ENCODE results near the gene KDM5A.
"Not testable (repeated sequence)": the region's sequence is repeated elsewhere in the genome, so short reads cannot be mapped to it uniquely, and the experiment has no call there.

KDM5A gene

DNA sequence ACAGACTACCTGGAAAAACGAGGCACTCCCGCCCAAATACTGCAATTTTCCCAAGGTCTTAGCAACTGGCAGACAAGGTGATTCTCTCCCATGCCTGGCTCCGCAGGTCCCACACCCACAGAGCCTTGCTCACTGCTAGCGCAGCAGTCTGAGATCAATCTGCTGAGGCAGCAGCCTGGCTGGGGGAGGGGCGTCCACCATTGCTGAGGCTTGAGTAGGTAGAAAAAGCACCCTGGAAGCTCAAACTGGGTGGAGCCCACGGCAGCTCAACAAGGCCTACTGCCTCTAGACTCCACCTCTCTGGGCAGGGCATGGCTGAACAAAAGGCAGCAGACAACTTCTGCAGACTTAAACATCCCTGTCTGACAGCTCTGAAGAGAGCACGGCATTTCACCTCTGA, 46.1 kb downstream of the KDM5A start:
- DNase-seq; in situ Hi-C loops (cut with HindIII; ENCODE audit: low pct_ligation_motif_present, low pct_unique_long_range_greater_than_20kb, low sequenced_read_pairs): not testable (repeated sequence)

DNA sequence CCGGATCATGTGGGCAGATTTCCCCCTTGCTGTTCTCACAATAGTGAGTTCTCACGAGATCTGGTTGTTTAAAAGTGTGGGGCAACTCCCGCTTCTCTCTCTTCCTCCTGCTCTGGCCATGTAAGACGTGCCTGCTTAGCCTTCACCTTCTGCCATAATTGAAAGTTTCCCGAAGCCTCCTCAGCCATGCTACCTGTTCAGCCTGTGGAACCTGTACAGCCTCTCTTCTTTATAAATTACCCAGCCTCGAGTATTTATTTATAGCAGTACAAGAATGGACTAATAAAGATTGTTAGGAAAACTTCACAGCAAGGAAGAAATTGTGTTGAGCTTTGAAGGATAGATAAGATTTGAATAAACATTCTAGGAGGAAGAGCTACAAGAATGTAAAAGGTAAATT, 52.1 kb downstream of the KDM5A start:
- in situ Hi-C loops (cut with HindIII; ENCODE audit: low pct_ligation_motif_present, low pct_unique_long_range_greater_than_20kb, low sequenced_read_pairs): no loop called here

DNA sequence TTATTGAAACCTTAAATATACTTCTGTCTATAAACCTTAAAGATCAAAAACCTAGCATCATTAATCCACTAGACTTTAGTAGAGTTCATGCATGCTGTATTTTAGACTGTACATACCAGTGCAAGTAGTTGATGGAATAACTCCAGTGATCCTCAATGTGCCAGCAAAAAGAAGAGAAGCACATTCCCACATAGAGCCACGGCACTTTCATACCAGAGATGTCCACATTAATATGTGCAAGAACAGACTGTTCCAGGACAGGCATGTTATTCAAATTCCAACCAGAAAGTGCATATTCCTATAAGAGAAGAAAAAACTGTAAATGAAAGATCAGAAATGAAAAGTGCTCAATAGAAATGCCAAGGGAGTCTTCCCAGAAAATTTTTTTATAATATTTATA, 55.0 kb downstream of the KDM5A start:
- in situ Hi-C loops (cut with HindIII; ENCODE audit: low pct_ligation_motif_present, low pct_unique_long_range_greater_than_20kb, low sequenced_read_pairs): no loop called here
- DNase-seq: no peak

More for the DNA sequence above, 52.1 kb downstream of the KDM5A start:
- DNase-seq: peak; percentile 20

DNA sequence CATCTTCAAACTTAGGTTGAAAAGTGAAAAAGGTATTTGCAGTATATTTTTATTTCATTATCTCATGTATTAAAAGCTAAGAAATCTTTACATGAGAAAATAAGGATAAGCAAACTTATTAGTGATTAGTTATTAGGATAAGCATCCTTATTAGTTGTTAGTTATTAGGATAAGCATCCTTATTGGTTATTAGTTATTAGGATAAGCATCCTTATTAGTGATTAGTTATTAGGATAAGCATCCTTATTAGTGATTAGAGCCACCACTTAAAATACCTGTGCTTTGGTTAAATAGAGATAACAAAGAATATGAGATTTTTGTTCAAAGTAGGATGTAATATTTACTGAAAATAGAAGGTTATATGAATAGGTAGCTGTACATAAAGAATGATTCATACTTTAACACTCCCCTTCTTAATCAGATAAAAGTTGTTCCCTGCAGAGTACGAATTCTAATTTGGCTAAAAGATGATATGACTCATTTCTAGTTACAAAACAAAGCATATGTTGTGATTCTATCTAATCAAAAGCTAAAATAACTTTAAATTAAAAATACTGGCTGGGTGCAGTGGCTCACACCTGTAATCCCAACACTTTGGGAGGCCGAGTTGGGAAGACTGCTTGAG, 56.4 kb downstream of the KDM5A start:
- in situ Hi-C loops (cut with HindIII; ENCODE audit: low pct_ligation_motif_present, low pct_unique_long_range_greater_than_20kb, low sequenced_read_pairs): no loop called here

DNA sequence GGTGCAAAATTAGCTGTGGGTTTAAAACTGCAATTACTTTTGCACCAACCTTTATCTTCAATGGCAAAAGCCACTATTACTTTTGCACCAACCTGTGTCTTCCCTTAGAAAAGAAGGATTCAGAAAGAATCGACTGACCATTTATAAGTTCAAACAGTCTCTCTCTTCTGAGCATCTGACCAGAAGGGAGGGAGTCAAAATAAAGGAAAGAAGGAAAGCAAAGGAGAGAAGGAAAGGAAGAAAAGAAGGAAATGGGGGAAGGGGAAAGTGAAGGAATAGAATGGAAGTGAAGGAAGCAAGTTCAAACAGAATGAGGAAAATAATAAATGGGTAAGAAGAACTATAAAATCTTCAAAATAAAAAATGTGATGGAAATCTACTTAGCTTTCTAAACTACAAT, 57.8 kb downstream of the KDM5A start:
- in situ Hi-C loops (cut with HindIII; ENCODE audit: low pct_ligation_motif_present, low pct_unique_long_range_greater_than_20kb, low sequenced_read_pairs): no loop called here
- no peak for DNase-seq

More for the DNA sequence above, 56.4 kb downstream of the KDM5A start:
- no peak for DNase-seq

DNA sequence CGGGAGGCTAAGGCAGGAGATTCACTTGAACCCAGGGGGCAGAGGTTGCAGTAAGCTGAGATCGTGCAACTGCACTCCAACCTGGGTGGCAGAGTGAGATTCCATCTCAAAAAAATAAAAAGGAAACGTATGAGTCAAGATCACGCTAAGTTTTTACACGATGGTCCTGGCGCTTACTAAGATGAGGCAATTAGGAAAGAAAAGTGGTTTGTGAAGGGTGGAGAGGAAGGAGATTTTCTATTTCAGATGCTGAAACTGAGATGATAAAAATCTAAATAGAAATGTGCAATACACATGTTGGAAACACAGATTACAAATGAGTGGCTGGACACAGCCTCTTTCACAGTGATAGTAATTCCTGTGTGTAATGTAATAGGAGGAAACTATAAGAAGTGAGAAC, 63.2 kb downstream of the KDM5A start:
- no peak for DNase-seq
- in situ Hi-C loops (cut with HindIII; ENCODE audit: low pct_ligation_motif_present, low pct_unique_long_range_greater_than_20kb, low sequenced_read_pairs): no loop called here

DNA sequence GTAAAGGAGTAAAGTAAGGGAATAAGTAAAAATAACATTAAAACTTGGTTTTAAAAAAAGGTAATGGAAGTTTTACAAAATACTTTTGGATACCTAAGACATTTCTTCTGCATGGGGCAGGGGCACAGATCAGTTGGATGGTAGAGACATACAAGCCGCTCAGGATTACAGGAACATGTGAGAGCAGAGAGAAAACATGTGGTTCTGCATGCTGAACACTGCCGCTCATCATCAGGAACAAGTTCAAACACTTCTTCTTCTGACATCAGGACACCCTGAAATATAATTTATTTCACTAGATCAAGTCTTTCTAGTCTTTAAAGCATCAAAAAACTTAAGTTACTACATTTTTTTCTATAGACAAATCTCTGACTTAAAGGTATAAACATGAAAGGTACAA, 65.6 kb downstream of the KDM5A start:
- in situ Hi-C loops (cut with HindIII; ENCODE audit: low pct_ligation_motif_present, low pct_unique_long_range_greater_than_20kb, low sequenced_read_pairs): no loop called here
- no peak for DNase-seq

DNA sequence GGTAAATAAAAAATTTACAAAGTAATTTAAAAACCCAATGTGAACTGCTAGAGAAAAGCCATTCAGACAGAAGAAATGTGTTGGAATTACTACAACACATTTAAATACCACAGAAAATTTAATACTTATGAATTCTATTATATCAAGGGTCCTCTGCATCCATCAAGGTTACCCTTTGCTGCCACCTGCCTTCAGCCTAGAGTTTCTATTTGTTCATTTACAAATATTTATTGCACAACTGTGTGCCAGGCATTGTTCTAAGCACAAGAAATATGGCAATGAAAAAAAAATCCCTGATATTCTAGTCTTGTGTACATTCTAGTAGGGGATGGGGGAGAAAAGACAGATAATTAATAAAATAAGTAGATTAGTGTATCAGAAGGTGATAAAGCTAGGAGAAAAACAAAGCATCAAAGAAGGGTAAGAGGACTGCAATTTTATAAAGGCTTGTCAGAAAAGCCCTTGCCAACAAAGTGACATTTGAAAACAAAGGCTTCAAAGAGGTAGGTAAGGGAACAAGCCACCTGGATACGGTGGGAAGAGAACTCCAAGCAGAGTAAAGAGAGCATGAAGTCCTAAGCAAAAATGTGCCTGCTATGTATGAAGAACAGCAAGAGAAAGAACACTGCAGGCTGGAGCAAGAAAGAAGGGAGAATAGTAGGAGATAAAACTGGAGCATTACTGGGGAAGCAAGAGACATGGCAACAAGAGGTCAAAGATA, 67.4 kb downstream of the KDM5A start:
- in situ Hi-C loops (cut with HindIII; ENCODE audit: low pct_ligation_motif_present, low pct_unique_long_range_greater_than_20kb, low sequenced_read_pairs): no loop called here
- DNase-seq: peak; percentile 50

DNA sequence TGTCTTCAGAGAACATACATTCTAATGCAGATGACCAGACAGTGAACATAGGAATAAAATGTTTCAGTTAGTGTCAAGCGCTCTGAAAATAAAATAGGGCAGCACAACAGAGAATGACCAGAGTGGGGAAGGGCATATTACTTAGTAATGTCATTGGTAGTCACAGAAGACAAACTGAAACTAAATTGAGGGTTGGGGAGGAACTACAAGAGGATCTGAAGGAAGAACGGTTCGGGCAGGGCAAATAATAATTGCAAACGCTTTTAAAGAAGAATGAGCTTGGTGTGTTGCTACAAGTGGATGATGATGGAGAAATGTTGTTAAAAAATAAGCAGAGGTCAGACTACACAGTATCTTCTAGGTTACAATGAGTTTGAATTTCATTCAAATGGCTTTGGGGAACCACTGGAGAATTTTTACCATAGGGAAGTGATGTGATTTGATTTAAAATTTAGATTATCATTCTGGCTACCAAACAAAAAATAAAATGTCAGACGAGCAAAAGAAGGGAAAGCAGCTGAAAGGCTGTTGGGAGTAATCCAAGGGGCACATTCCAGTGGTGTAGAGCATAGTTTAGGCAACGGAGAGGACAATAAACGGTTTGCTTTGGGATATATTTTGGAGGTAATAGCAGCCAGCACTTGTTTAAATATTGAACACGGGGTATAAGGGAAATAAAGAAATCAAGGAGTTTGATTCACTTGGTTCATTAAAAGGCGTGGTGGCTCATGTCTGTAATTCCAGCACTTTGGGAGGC, 70.2 kb downstream of the KDM5A start:
- in situ Hi-C loops (cut with HindIII; ENCODE audit: low pct_ligation_motif_present, low pct_unique_long_range_greater_than_20kb, low sequenced_read_pairs): no loop called here

DNA sequence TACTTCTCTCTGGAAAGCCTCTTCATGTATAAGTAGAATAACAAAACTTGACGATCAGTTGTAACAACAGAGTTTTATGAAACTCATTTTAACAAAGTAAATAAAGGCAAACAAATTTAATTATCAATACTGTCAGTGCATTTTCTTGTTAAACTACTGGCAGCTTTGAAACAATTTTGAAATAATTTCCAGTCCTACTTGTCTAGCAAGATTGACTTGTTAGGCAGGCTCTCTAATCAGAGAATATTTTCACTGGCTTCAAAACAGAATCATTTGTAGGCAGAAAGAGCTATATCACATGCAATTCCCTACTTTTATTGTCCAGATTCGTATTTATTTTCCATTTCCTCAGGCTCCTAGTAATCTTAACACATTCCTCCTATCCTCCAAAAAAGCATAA, 80.6 kb downstream of the KDM5A start:
- no peak for DNase-seq

More for the DNA sequence above, 70.2 kb downstream of the KDM5A start:
- no peak for DNase-seq

DNA sequence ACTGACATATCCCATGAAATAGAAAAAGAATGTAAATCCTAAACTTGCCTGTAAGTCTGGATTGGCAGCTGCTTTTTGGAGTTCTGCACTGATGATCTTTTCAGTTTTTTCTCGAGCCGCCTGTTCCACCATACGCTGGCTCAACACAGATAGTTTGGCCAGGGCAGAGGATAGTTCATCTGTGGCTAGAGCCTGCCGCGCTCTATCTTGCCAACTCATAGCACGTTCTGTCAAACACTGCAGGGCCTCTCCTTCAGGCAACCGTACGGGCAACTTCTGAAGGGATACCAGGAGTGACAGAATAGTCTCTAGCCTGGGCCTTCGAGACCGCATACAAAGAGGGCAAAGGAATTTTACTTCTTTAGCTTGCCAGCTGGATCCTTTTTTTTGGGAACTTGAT, 81.7 kb downstream of the KDM5A start:
- in situ Hi-C loops (cut with HindIII; ENCODE audit: low pct_ligation_motif_present, low pct_unique_long_range_greater_than_20kb, low sequenced_read_pairs): no loop called here
- DNase-seq: no peak

More for the DNA sequence above, 80.6 kb downstream of the KDM5A start:
- in situ Hi-C loops (cut with HindIII; ENCODE audit: low pct_ligation_motif_present, low pct_unique_long_range_greater_than_20kb, low sequenced_read_pairs): no loop called here

DNA sequence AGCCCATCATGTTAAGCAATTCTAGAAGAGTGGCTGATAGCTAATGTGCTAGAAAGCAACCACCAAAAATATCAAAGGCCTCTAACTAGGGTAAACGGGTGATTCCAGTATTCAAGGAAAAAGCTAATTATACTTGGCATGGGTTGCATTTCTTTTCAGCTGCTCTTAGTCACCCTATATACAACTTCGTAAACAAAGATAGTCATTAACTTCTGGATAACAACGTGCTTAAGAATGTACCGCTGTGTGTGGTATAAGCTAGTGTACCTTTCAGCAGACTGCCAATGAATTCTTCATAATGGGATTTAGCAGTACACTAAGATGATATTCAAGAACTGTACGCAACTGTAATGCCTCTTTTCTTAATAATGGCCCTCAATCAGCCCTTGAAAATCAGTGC, 84.3 kb downstream of the KDM5A start:
- in situ Hi-C loops (cut with HindIII; ENCODE audit: low pct_ligation_motif_present, low pct_unique_long_range_greater_than_20kb, low sequenced_read_pairs): no loop called here
- DNase-seq: no peak

DNA sequence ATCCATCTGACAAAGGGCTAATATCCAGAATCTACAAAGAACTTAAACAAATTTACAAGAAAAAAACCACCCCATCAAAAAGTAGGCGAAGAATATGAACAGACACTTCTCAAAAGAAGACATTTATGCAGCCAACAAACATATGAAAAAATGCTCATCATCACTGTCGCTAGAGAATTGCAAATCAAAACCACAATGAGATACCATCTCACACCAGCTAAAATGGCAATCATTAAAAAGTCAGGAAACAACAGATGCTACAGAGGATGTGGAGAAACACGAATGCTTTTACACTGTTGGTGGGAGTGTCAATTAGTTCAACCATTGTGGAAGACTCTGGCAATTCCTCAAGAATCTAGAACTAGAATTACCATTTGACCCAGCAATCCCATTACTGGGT, 86.4 kb downstream of the KDM5A start:
- in situ Hi-C loops (cut with HindIII; ENCODE audit: low pct_ligation_motif_present, low pct_unique_long_range_greater_than_20kb, low sequenced_read_pairs): not testable (repeated sequence)

DNA sequence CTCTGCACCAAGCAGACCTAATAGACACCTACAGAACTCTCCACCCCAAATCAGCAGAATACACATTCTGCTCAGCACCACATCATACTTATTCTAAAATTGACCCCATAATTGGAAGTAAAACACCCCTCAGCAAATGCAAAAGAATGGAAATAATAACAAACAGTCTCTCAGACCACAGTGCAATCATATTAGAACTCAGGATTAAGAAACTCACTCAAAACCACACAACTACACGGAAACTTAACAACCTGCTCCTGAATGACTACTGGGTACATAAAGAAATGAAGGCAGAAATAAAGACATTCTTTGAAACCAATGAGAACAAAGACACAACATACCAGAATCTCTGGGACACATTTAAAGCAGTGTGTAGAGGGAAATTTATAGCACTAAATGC, 89.0 kb downstream of the KDM5A start:
- DNase-seq; in situ Hi-C loops (cut with HindIII; ENCODE audit: low pct_ligation_motif_present, low pct_unique_long_range_greater_than_20kb, low sequenced_read_pairs): not testable (repeated sequence)

More for the DNA sequence above, 86.4 kb downstream of the KDM5A start:
- DNase-seq: not testable (repeated sequence)

DNA sequence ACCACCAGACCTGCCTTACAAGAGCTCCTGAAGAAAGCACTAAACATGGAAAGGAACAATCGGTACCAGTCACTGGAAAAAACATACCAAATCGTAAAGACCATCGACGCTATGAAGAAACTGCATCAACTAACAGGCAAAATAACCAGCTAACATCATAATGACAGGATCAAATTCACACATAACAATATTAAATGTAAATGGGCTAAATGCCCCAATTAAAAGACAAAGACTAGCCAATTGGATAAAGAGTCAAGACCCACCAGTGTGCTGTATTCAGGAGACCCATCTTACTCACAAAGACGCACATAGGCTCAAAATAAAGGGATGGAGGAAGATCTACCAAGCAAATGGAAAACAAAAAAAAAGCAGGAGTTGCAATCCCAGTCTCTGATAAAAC, 89.6 kb downstream of the KDM5A start:
- DNase-seq; in situ Hi-C loops (cut with HindIII; ENCODE audit: low pct_ligation_motif_present, low pct_unique_long_range_greater_than_20kb, low sequenced_read_pairs): not testable (repeated sequence)

DNA sequence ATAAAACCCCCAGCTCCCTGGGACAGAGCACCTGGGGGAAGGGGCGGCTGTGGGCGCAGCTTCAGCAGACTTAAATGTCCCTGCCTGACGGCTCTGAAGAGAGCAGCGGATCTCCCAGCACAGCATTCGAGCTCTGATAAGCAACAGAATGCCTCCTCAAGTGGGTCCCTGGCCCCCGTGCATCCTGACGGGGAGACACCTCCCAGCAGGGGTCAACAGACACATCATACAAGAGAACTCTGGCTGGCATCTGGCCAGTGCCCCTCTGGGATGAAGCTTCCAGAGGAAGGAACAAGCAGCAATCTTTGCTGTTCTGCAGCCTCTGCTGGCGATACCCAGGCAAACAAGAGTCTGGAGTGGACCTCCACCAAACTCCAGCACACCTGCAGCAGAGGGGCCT, 91.1 kb downstream of the KDM5A start:
- DNase-seq; in situ Hi-C loops (cut with HindIII; ENCODE audit: low pct_ligation_motif_present, low pct_unique_long_range_greater_than_20kb, low sequenced_read_pairs): not testable (repeated sequence)

DNA sequence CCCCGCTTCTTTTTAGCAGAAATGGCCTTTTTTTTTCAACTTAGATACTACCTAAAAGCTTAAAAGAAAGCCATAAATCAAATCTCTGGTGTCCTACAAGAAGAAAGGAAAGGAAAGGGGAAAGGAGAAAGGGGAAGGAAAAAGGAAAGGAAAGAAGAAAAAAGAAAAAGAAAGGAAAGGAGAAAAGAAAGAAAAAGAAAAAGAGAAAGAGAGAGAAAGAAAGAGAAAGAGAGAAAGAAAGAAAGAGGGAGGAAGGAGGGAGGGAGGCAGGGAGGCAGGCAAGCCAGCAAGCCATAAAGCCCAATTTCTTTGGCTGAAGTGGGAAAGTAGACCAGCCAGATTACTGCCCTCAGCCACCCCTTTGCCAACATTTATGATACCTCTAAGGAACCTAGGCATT, 94.0 kb downstream of the KDM5A start:
- in situ Hi-C loops (cut with HindIII; ENCODE audit: low pct_ligation_motif_present, low pct_unique_long_range_greater_than_20kb, low sequenced_read_pairs): no loop called here
- no peak for DNase-seq

DNA sequence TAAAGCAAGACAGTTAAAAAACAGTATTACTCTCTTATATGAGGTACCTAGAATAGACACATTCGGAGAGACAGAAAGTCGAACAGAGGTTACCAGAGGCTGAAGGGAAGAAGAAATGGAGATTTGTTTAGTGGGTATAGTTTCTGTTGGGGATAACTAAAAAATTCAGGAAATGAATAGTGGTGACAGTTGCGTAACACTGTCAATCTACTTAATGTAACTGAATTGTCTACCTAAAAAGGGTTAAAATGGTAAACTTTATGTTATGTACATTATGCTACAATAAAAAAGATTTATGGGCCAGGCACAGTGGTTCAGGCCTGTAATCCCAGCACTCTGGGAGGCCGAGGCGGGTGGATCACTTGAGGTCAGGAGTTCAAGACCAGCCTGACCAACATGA, 95.9 kb downstream of the KDM5A start:
- DNase-seq: no peak
- in situ Hi-C loops (cut with HindIII; ENCODE audit: low pct_ligation_motif_present, low pct_unique_long_range_greater_than_20kb, low sequenced_read_pairs): no loop called here

DNA sequence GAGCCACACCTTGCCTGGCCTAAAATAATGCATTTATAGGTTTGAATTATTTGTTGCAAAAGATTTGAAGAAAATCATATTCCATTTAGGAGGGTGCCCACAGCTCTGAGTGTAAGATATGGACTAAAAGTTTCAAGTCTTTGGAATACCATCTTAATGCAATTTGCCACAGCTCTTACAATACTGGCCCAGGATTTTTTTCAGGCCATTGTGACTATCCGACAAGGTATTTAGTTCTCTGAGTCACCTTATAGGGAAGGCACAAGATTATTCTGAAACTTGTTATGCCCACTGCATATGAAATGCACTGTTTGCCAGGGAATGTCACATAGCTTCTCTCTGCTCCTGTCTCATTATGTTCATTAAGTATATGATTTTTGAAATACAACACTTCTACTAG, 96.9 kb downstream of the KDM5A start:
- in situ Hi-C loops (cut with HindIII; ENCODE audit: low pct_ligation_motif_present, low pct_unique_long_range_greater_than_20kb, low sequenced_read_pairs): no loop called here
- DNase-seq: peak; percentile 20
